ENCODE measurements around the gene RNASE12.

- TF ChIP-seq CTCF (conservative IDR thresholded peaks at IDR 0.05) (no peak), ZFX (IDR thresholded peaks at IDR 0.05) (no peak)
Measured at GRCh38 chr14:20622816-20623291, 31.7 kb upstream of the RNASE12 start.
